UCSD-AML1 (cell line): Measurements from ENCODE around the gene HUS1.
"Not testable (repeated sequence)": the region's sequence is repeated elsewhere in the genome, so short reads cannot be mapped to it uniquely, and the experiment has no call there.

ENCODE experiments used
- DNase-seq: peaks from one replicate; lab custom pipeline; 2025; ENCODE audit not compliant: unreplicated experiment; lab: John Stamatoyannopoulos, UW

Gene HUS1

DNA sequence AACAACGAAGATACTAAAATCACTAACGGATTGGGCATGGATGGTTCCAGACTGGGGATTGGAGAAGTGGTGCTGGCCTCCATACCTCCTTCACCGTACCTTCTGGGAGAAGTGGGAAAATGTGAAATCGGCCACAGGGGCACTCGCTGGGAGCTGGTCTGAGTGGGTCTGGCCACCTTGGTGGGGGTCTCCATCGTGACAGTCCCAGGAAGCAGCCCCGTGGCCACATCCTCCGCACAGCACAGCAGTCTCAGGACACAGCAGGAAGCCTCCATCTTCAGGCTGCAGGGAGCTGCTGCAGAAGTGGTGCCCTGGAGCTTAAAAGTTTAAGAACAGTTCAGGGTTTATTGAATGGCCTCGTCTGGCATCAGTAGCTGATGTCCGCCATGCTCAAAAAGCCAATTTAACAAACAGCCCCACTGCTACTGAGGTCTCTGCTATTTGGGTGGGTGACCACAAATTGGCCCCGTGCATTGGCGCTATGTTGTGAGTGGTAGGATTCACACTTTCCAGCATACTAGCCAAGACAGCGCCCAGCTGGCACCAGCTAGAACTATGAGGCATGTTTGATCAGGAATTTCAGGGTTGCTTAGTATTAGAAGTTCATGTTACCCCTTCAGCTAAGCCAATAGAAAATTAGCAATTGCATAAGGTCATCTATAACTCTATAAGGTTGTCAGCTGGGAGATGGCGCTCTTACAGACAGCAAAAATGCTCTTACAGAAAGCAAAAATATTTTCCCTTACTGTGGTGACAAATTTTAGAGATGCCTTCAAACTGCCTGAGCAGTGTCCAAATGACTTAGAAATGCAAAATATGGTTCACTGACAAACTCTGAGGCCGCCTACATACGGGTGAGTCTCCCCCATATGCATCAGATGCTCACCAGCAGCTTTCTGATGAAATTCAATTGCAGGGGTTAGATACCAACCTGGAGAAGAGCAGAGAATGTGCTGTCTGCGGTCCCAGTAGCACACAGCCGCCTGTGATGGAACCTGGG, 48.1 kb downstream of the HUS1 start:
- DNase-seq: no peak

DNA sequence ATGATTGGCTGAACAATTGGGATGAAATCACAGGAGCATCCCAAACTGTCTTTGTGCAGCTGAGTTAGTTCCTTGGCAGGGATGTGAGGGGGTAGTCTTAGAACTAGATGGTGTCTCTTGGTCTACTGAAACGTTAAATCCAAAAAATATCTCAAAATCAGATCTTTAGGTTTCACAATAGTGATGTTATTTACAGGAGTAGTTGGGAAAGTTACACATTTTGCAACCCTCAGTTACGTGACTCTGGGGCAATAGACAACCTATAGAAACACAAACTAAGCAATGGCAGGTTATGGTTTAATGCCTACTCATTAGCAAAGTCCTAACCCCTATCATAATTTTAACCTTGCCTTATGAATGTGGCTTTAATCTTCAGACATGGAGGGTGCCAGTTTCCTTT, 55.1 kb downstream of the HUS1 start:
- DNase-seq: no peak

DNA sequence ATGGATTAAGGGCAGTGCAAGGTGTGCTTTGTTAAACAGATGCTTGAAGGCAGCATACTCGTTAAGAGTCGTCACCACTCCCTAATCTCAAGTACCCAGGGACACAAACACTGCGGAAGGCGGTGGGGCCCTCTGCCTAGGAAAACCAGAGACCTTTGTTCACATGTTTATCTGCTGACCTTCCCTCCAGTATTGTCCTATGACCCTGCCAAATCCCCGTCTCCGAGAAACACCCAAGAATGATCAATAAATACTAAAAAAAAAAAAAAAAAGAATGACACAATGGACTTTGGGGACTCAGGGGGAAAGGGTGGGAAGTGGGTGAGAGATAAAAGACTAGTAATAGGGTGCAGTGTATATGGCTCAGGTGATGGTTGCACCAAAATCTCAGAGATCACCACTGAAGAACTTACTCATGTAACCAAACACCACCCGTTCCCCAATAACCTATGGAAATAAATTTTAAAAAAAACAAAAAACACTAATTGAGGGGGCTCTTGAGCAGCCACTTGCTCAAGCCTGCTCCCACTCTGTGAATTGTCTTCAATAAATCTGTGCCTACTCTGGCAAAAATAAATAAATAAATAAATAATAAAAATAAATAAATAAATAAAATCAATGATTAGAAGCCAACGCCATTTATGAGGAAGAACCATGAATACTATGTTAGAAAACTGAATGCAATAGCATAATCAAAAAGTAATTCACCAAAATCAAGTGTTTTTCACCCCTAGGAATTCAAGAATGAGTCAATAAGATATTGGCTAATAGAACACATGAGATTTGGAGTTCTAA, 56.1 kb downstream of the HUS1 start:
- not testable (repeated sequence) for DNase-seq

DNA sequence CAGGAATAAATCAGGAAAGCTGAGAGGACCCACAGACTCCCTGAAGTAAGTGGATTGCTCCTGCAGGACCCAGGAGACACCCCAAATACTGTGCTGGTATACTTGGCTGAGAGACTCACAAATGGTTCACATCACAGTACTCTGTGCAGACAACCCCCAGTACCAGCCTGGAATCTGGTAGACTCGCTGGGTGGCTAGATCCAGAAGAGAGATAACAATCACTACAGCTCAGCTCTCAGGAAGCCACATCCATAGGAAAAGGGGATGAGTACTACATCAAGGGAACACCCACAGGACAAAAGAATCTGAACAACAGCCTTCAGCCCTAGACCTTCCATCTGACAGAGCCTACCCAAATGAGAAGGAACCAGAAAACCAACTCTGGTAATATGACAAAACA, 62.9 kb downstream of the HUS1 start:
- not testable (repeated sequence) for DNase-seq

DNA sequence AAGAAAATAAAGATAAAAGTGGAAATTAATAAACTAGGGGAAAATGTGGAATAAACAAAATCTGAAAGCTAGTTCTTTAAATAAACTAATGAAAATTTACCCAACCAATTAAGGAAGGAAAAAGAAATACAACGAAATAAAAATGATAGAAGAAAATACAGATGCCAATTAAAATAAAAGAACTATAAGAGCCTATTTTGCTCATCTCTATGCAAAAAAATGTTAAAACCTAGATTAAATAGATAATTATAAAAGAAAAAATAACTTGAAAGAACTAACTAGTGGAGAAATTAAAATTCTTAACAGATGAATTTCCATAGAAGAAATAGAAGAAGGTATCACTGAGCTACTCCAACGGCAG, 63.8 kb downstream of the HUS1 start:
- no peak for DNase-seq

DNA sequence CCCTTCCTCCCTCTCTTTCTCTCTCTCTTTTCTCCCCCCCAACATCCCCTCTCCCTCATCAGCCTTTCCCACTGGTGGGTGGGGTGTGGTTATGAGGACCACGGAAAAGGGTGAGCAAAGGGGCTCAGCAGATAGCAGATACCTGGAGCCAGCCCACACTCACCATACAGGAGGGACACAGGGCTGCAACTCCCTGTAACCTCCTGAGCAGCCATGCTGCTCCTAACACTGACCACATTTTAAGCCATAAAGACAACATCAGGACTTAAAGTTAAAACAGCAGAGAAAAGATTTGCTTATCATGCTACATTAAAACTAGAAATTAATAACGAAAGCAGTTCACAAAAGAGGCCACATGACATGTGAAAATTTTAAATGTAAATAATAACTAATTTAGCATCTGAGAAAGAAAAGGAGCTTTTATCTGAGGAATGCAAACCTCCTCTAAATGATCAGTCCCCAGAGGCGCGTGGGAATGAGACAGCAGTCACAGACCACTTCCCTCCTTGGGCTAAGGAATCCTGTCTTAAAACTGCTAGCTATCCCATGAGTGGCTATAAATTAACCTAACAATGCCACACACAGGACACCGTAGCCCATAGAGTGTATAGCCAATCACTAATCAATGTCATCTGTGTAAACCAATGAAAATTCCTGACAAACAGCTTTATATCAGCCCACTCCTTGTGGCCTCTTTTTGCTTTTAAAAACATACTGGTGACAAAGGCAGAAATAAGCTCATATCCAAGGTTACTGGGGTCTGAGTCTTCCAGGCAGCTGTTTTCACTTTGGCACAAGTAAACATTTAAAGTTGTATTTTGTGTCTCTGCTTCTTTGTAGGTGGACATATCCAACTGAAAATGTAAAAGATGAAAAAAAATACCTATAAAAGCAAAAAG, 64.4 kb downstream of the HUS1 start:
- DNase-seq: no peak
